Esophagus mucosa (tissue), 1 donor: Measurements from ENCODE around the gene PRM2. TPM values are rescaled to one million over a fixed set of nuclear protein-coding genes. Genes with fewer than 3 reads are reported as not detected.

Experiments used
- ATAC-seq: fragments of 200-7000 bp; cut with Tn5 transposase; one replicate; pipeline ENCODE4 v1.9.1; 2020
- total RNA-seq: library from RNA; stranded (reverse); gene quantifications from one replicate; pipeline ENCODE4 v1.2.4, GENCODE V29; 2023
- donor health status: DM: yes; HTN: yes; CAD: no.

PRM2 gene
- total RNA-seq = not detected

DNA sequence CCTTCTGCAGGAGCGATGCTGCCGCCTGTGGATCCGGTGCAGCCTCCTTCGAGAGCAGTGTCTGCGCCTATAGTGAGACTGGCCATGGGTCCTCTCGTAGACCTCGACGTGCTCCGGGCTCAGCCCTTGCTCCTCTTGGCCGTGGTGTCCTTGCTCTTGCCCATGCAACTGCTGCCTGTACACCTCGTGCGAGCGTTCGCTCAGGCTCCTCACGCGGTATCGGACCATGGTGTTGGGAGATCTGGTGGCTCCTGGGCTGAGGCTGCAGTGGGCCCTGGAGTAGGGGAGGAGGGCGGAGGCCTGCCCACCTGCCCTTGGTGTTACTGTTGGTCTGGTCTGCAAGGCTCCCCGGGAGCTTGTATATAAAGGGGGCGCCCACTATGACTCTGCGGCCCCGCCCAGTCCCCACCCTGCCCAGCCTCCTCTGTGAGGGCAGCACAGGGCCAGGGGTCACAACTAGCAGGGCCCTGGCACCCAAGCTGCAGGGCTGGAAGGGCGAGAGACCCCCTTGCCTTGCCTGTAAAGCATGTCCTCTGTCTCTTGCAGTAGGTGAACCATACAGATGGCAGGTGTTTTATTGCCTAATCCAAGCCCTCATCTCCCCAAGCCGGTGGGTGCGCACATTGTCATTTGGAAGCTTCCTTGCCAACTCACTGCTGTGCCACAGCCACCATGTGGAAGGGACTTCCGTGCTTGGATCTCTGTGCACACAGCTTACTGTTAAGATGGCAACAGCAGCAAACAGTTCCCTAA lies at the start of gene PRM2:
PRM2 (minus strand) TSS at position 338 of the 753 bp plus-strand sequence; CDS start at position 228, 110 bp downstream.
- ATAC-seq = no peak

- ATAC-seq = no peak
These were observed 49.3 kb upstream of the PRM2 start for GRCh38 chr16:11325404-11326083.

DNA sequence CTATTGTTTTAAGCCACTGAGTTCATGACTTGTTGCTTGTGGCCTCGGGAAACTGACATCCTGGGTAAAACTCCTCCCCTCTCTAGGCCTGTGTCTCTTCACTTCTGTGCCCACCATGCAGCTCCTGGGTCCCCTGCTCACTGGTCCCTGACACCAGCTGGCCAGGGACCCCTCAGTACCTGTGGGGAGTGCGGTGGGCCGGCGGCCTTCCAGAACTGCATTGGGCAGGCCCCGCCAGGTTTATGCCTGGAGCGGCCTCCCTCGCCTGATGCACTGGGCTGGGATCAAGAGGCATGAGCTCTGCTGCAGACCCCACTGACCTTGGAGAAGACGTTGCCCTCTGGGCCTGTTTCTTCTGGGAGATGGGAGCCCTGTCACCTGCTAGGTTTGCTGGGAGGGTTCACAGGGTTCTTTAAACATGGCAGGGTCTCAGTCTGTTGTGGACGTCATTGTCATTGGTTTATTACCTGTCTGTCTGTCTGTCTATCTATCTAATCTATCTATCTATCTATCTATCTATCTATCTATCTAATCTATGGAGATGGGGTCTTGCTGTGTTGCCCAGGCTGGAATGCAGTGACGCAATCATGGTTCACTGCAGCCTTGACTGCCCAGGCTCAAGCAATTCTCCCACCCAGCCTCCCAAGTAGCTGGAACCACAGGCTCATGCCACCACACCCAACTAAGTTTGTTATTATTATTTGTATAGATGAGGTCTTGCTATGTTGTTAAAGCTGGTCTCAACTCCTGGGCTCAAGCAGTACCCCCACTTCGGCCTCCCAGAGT lies 47.5 kb upstream of the PRM2 start:
- ATAC-seq = no peak

DNA sequence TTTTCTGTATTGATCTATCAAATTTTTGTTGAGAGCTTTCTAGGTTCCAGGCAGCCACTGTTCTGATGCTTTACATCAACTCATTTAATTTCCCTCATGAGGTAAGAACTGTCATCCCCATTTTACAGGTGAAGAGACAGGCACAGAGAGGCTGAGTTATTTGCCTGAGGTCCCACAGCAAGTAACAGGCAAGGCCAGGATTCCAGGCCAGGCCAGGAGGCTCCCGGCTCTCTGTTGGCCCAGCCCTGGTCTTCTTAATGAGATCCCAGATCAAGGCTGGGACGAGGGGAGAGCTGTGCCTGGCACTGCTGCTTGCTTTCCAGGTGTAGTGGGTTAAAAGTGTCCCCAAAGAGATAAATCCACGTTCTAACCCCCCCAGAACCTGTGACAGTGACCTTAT lies 46.5 kb upstream of the PRM2 start:
- ATAC-seq = no peak

GRCh38 chr16:11321662-11322061 lies 45.4 kb upstream of the PRM2 start:
- ATAC-seq = no peak

- ATAC-seq = no peak
These were observed 43.9 kb upstream of the PRM2 start for GRCh38 chr16:11320170-11320569.

DNA sequence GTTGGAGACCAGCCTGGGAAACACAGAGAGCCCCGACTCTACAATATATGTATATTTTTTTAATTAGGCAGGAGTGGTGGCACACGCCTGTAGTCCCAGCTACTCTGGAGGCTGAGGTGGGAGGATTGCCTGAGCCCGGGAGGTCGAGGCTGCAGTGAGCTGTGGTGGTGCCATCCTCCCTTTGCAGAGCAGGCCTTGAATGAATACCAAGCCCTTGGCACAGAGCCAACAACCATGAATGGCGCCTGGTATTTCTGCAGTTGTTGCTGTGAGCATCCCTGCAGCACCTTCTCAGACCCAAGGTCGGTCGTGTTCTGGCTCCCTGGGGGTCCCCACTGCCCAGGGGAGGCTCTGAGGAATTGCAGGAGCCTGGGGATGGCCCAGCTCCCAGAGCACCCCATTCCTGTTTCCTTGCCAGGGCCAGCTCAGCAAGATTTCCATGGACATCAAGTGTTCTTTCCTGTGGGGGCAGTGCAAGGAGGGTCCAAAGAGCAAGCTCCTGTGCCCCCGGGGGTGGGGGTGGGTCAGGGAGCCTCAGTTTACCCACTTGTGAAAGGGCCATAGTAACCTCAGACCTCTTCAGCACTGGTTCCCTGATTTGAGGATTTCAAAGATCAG lies 43.4 kb upstream of the PRM2 start:
- ATAC-seq = no peak

DNA sequence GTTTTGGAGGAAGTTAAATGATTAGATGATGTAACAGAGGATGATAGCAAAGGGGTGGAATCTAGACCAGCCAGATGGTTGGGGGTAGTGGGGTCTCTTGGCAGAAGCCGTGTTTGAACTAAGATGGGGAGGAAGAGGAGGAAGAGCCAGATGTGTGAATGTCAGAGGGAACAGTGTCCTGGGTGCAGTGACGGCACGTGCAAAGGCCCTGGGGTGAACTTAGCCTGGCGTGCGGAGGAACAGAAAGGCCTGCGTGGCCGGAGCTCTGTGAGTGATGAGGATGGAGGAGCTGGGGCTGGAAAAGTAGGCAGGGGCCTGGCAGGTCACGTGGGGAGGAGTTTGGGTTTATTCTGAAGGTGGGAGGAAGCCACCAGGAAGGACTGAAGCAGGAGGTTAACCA lies 42.5 kb upstream of the PRM2 start:
- ATAC-seq = no peak

DNA sequence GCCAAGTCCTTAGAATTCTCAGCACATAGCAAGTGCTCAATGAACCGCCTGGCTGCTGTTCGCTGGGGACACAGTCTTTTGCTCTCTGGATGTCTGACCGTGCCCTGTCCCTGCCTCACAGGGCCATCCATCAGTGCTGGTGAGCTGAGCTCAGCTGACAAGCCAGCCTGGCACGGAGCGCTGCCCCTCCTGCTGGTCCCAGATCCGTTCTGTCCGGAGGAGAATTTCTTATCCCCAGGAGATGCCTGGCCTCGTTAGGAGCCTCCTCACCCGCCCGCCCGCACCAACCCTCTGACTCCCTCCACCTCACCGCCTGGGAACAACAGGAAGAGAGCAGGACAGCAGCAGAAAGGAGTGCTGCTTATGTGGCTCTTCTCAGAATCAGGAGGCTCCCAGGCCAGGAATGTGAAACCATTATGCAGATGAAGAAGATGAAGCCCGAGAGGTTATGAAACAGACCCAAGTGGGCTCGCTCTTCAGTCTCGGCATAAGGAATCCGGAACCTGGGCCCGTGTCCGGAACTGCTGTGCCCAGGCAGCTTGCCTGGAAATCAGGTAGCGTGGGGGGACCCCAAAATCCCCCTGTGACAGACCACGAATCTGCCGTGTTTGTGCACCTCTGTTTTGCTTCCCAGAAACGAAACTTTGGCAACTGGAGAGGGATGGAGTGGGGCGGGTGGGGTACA lies 40.2 kb upstream of the PRM2 start:
- no peak for ATAC-seq

DNA sequence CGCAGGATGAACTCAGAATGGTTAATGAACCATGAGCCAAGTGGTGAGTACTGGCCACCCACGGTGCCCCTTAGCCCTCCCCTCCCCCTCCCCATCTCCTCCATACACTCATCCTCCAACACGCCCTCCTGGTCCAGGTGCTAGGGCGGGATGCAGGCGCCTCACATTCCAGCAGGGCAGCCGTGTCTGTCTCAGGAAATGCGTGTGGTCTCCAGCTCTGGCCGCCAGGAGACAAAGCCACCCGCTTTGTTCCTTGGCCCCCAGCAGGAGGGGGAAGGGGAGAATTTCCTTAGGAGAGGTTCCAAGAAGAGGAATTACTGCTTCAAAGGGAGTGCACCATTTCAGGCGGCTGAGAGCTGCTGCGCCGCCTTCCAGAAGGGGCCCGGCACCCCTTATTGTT lies 39.2 kb upstream of the PRM2 start:
- no peak for ATAC-seq

- no peak for ATAC-seq
These were observed 38.1 kb upstream of the PRM2 start for GRCh38 chr16:11314309-11314894.

DNA sequence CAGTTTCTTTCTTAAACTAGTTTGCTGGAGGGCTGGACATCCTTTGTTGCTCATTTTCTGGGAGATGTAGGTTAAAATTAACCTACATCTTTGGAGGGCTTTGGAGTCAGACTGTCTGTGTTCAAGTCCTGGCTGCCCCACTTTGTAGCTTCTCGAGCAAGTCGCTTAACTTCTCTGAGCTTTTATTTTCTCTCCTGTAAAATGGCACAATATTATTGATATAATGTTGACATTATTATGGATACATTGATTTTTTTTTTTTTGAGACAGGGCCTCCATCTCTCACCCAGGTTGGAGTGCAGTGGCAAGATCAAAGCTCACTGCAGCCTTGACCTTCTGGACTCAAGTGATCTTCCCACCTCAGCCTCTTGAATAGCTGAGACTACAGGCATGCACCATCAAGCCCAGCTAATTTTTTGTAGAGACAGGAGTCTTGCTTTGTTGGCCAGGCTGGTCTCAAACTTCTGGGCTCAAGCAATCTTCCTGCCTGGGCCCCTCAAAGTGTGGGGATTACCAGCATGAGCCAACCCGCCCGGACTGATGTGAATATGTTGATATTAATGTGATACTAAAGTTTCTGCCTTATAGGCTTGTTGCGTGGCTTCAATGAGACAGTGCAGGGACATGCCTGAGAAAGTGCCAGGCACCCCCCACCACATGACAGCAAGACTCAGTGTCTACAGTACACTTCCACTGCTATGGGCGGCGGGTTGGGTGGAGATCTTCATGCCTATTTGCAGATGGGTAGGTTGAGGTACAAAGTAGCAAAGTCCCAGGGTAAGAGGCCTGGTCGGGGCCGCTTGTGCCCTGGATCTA lies 37.4 kb upstream of the PRM2 start:
- no peak for ATAC-seq

- ATAC-seq = peak; percentile 56
These were observed 36.6 kb upstream of the PRM2 start for GRCh38 chr16:11312718-11313492.

- ATAC-seq = no peak
These were observed 34.8 kb upstream of the PRM2 start for GRCh38 chr16:11310997-11311561.

DNA sequence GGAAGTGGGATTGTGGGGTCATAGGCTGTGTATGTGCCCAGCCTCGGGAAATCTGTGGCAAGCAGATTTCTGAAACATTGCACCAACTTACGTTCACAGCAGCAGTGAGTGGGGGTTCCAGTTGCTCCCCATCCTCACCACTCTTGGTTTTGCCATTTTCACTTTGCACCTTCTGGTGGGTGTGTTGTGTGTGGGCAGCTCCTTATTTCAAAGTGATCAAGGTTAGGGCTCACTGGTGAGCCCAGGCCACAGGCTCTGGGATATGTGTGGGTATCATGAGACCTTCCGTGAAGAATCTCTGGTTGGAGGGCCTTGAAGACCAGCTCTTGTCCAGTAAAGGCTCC lies 34.3 kb upstream of the PRM2 start:
- ATAC-seq = no peak

GRCh38 chr16:11309895-11310633 lies 33.8 kb upstream of the PRM2 start:
- ATAC-seq = peak; percentile 44

DNA sequence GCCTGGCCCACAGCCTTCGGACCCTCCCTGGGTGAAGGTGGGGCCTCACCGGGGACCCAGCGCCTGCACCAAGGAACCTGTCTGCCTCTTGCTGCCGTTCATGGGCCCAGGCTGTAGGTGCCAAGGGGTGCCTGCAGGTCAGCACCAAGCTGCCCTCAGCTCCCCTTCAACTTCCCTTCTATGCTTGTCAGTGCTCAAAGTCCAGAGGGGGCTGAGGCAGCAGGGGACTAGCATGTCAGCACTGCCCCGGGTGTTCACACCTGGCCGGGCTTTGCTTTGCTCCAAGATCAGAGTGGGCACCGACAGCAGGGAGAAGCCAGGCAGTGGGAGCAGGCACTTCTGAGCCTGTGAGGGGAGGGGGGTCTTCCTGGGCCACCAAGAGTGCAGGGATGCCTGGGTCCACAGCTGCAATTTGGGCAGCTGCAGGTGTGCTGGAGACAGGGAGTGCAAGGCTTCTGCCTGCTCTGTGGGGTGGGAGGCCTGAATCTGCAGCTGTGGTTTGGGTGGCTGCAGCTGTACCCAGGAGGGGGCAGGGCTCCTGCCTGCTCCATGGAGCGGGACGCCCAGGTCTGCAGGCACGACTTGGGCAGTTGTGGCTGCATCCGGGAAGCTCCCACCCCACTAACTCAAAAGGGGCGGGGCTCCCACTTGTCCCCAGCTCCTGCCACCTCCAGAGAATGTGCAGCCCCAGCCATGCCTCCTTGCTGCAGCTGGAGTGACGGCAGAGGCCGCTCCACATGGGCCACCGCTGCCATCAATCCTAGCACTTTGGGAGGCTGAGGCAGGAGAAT lies 32.4 kb upstream of the PRM2 start:
- peak; percentile 55 for ATAC-seq
